Mesothelial cell of epicardium (in vitro differentiated cells): ENCODE data around the gene CTBP1. TPM values are rescaled to one million over a fixed set of nuclear protein-coding genes. Genes with fewer than 3 reads are reported as not detected.
A peak's percentile ranks its signal among the peaks of the same experiment; 100 is the strongest.

Source experiments
- DNase-seq, 2 experiments: peaks; one replicate each; pipeline ENCODE4 v3.0.0; 2021; ENCODE audit warnings: low spot score in 2 of 2; ENCODE audit not compliant: unreplicated experiment in 2 of 2
- H3K27ac Mint-ChIP-seq: 2 replicates; pipeline ENCODE4 v1.8.0; 2021; ENCODE audit warnings: mixed read lengths
- H3K27me3 Mint-ChIP-seq: 2 replicates; pipeline ENCODE4 v1.8.0; 2021; ENCODE audit warnings: low read depth, mixed read lengths
- H3K36me3 Mint-ChIP-seq: 2 replicates; pipeline ENCODE4 v1.8.0; 2021; ENCODE audit warnings: mixed read lengths
- H3K4me1 Mint-ChIP-seq: 2 replicates; pipeline ENCODE4 v1.8.0; 2021; ENCODE audit warnings: mixed read lengths
- H3K4me3 Mint-ChIP-seq: 2 replicates; pipeline ENCODE4 v1.8.0; 2021; ENCODE audit warnings: mild to moderate bottlenecking, moderate library complexity, mixed read lengths
- H3K9me3 Mint-ChIP-seq: 2 replicates; pipeline ENCODE4 v1.8.0; 2021; ENCODE audit warnings: mixed read lengths
- total RNA-seq: library from RNA; stranded (reverse); gene quantifications from 3 replicates; pipeline ENCODE4 v1.2.1, GENCODE V29; 2021
- TF ChIP-seq, protein P1 (sequence below): fragments of 200-600 bp; sonication (generic); IDR thresholded peaks from one replicate; pipeline ENCODE4 v1.5.0; 2021; ENCODE audit warnings: antibody characterized with exemption; ENCODE audit not compliant: unreplicated experiment

CTBP1 gene
- total RNA-seq: 186 to 194 TPM (median 192 TPM) in 3 replicates

DNA sequence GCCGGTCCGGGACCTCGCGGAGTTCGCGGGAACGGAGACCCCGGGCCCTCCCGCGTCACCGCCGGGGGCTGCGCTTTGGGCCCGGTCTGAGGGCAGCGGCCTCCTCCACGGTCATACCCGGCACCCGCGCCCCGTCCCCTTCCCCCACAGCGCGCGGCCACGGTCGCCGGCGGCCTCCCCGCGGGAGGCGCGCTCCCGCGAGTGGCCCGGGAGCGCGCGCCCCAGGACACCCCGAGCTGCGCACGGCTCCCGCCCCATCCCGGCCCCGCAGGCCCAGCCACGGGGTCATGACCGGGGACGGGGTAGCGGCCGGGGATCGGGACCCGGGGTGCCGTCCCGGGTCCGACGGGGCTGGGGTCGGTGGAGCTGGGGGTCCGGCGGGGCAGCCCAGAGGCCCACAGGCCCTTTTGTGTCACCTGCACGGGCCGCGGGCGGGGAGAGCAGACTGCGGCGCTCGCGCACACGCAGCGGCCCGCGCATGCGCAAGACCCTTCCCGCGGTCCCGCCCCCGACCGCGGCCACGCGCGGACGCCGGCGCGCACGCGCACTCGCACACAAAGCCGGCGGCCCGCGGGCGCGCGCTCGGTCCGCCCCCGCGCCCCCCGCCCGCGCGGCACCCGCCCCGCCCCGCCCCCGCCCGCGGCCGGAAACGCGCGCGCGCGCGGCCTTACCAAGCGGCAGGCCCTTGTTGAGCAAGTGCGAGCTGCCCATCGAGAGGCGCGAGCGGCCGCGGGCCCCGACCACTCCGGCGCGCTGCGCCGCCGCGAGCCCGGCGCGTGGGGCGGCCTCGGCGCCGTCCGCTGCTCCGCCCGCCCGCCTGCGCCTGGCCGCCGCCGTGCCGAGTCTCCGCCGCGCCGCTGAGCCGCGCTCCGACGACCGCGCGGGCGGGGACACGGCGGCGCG lies at the start of gene CTBP1:
Gene CTBP1 (minus strand): TSS at position 886 of the 903 bp plus-strand sequence. CDS start 7,799 bp downstream, outside the sequence.
- peaks cover 35% of the 10 kb centered on the region for H3K36me3 Mint-ChIP-seq
- peak within 1 kb of the TSS; percentile 76 for H3K4me3 Mint-ChIP-seq
- H3K9me3 Mint-ChIP-seq: peaks cover 16% of the 10 kb centered on the region
- DNase-seq: peak; percentile 86 to 87
- H3K27ac Mint-ChIP-seq: peak within 1 kb of the TSS; percentile 90
- H3K4me1 Mint-ChIP-seq: peaks cover 27% of the 10 kb centered on the region
- TF ChIP-seq, protein P1, sequence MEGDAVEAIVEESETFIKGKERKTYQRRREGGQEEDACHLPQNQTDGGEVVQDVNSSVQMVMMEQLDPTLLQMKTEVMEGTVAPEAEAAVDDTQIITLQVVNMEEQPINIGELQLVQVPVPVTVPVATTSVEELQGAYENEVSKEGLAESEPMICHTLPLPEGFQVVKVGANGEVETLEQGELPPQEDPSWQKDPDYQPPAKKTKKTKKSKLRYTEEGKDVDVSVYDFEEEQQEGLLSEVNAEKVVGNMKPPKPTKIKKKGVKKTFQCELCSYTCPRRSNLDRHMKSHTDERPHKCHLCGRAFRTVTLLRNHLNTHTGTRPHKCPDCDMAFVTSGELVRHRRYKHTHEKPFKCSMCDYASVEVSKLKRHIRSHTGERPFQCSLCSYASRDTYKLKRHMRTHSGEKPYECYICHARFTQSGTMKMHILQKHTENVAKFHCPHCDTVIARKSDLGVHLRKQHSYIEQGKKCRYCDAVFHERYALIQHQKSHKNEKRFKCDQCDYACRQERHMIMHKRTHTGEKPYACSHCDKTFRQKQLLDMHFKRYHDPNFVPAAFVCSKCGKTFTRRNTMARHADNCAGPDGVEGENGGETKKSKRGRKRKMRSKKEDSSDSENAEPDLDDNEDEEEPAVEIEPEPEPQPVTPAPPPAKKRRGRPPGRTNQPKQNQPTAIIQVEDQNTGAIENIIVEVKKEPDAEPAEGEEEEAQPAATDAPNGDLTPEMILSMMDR: no peak
- H3K27me3 Mint-ChIP-seq: no peaks in the 10 kb centered on the region

DNA sequence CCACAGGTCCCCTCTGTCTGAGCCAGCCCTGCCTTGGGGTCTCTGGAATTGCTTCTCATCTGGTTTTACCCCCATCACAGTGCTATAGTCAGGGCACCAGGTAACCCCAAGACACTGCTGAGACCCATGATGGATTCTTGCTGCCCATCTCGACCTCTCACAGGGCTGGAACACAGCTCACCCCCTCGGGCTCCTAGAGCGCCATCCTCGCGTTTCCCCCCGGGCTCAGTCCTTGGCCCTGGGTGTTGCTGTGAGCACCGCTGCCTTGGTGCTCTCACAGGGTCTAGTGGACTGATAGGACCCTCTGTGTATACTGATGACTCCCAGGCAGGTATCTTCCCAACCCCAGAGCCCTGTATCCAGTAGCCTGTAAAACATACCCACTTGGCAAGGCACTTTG lies 49.5 kb upstream of the CTBP1 start:
- Mint-ChIP-seq H3K4me3 (no peak overlapping the region), H3K9me3 (no peaks in the 10 kb centered on the region), H3K4me1 (peaks cover 14% of the 10 kb centered on the region), H3K27me3 (no peaks in the 10 kb centered on the region), H3K36me3 (peaks cover 20% of the 10 kb centered on the region), H3K27ac (no peak overlapping the region)
- no peak for DNase-seq
- TF ChIP-seq, protein P1: no peak

DNA sequence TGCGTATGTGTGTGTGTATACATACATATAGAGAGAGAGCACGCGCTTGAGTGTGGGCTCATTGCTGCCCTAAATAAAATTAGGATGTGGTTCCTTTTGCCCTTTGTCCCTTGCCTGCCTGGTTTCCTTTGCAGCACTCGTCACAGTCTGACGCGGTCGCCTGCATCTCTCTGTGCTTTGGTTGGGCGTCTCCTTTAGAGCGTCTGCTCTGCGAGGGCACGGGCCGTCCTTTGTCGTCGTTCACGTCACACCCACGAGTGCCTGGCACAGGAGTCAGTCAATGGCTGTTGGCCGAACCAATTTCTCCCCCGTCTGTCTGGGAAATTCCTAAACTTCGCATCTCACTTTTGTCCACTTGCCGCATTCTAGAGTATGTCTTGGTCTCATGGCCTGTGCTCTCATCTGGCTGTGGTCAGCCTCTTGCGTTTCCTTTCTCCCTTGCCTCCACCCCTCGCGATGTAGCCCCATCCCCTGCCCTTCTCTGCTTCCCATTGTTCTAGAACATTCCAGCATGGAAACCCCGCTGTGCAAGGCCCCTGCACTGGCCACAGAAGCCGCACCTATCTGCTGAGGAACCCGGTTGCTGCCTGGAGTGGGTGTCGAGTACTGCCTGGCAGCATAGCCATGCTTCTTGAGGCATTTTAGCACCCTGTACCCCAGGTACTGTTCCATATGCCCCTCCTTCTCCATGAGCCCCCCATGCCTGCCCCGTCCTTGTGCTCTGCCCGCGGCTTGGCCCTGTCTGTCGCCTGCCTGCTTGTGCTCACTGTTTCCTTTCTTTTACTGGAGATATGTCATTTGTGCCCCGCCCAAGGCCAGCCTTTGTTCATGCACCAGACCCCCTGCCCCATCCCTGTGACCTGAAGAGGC lies 48.8 kb upstream of the CTBP1 start:
- H3K27me3 Mint-ChIP-seq: no peaks in the 10 kb centered on the region
- H3K4me1 Mint-ChIP-seq: peaks cover 14% of the 10 kb centered on the region
- TF ChIP-seq, protein P1: no peak
- peaks cover 17% of the 10 kb centered on the region for H3K36me3 Mint-ChIP-seq
- no peak for DNase-seq
- peak overlapping the region; percentile 31 for H3K27ac Mint-ChIP-seq
- no peak overlapping the region for H3K4me3 Mint-ChIP-seq
- no peaks in the 10 kb centered on the region for H3K9me3 Mint-ChIP-seq

GRCh38 chr4:1297023-1297395 lies 48.1 kb upstream of the CTBP1 start:
- no peaks in the 10 kb centered on the region for H3K27me3 Mint-ChIP-seq
- H3K36me3 Mint-ChIP-seq: peaks cover 16% of the 10 kb centered on the region
- H3K4me1 Mint-ChIP-seq: peaks cover 18% of the 10 kb centered on the region
- peak overlapping the region; percentile 87 for H3K27ac Mint-ChIP-seq
- H3K9me3 Mint-ChIP-seq: no peaks in the 10 kb centered on the region
- TF ChIP-seq, protein P1: no peak
- DNase-seq: no peak
- H3K4me3 Mint-ChIP-seq: no peak overlapping the region

GRCh38 chr4:1296324-1297022 lies 47.5 kb upstream of the CTBP1 start:
- no peak for DNase-seq
- Mint-ChIP-seq H3K36me3 (peaks cover 11% of the 10 kb centered on the region), H3K9me3 (no peaks in the 10 kb centered on the region), H3K4me1 (peaks cover 24% of the 10 kb centered on the region), H3K4me3 (no peak overlapping the region), H3K27ac (peak overlapping the region; percentile 87), H3K27me3 (no peaks in the 10 kb centered on the region)
- TF ChIP-seq, protein P1: no peak
